AG04449 (cell line): ENCODE data around the gene VAV2.
"Not testable (repeated sequence)": the region's sequence is repeated elsewhere in the genome, so short reads cannot be mapped to it uniquely, and the experiment has no call there.

ENCODE experiments used
- CTCF ChIA-PET: fragments of 350-600 bp; formaldehyde crosslinking; extraction: SDS; loops from one replicate; lab custom pipeline; 2021; ENCODE audit warnings: antibody characterized with exemption; lab: Yijun Ruan, JAX
- POLR2A ChIA-PET: fragments of 400-600, 350-600 bp; formaldehyde crosslinking; extraction: SDS; loops from one replicate; lab custom pipeline; 2020; ENCODE audit warnings: antibody characterized with exemption, inconsistent platforms; lab: Yijun Ruan, JAX
- DNase-seq: peaks from one replicate; pipeline ENCODE4 v3.0.0-alpha.2; 2010; ENCODE audit warnings: low read depth, low spot score
- H3K4me3 ChIP-seq: 2 replicates; pipeline ENCODE4 v1.5.1; 2011; ENCODE audit warnings: low read depth, mild to moderate bottlenecking, control low read depth, low read length
- TF ChIP-seq, protein P1 (sequence below): IDR thresholded peaks from one replicate; pipeline ENCODE4 v1.5.1; 2011; ENCODE audit warnings: mild to moderate bottlenecking, moderate library complexity, low read length, control low read depth, inconsistent platforms; ENCODE audit not compliant: insufficient read depth; ENCODE audit errors: missing control alignments

The VAV2 gene

GRCh38 chr9:133905493-133905892 is 86.6 kb downstream of the VAV2 start:
- no peak for DNase-seq
- H3K4me3 ChIP-seq, result no peak overlapping the region
- TF ChIP-seq, protein P1, sequence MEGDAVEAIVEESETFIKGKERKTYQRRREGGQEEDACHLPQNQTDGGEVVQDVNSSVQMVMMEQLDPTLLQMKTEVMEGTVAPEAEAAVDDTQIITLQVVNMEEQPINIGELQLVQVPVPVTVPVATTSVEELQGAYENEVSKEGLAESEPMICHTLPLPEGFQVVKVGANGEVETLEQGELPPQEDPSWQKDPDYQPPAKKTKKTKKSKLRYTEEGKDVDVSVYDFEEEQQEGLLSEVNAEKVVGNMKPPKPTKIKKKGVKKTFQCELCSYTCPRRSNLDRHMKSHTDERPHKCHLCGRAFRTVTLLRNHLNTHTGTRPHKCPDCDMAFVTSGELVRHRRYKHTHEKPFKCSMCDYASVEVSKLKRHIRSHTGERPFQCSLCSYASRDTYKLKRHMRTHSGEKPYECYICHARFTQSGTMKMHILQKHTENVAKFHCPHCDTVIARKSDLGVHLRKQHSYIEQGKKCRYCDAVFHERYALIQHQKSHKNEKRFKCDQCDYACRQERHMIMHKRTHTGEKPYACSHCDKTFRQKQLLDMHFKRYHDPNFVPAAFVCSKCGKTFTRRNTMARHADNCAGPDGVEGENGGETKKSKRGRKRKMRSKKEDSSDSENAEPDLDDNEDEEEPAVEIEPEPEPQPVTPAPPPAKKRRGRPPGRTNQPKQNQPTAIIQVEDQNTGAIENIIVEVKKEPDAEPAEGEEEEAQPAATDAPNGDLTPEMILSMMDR, result no peak
- ChIA-PET POLR2A (no interaction called here), CTCF (interaction anchor here (0.6 kb wide), 1 partner anchor 88 kb away, joined by 3 read pairs; no protein-coding TSS in a partner anchor)

- TF ChIP-seq, protein P1, result no peak
- POLR2A ChIA-PET, result no interaction called here
- CTCF ChIA-PET, result no interaction called here
- H3K4me3 ChIP-seq, result no peak overlapping the region
- no peak for DNase-seq
These were observed 87.6 kb downstream of the VAV2 start for GRCh38 chr9:133904346-133905090.

- no peak overlapping the region for H3K4me3 ChIP-seq
- TF ChIP-seq, protein P1, result no peak
- ChIA-PET POLR2A (no interaction called here), CTCF (interaction anchor here (1.1 kb wide), 1 partner anchor 8 kb away, joined by 3 read pairs; no protein-coding TSS in a partner anchor)
- no peak for DNase-seq
These were observed 90.8 kb downstream of the VAV2 start for GRCh38 chr9:133901184-133901835.

DNA sequence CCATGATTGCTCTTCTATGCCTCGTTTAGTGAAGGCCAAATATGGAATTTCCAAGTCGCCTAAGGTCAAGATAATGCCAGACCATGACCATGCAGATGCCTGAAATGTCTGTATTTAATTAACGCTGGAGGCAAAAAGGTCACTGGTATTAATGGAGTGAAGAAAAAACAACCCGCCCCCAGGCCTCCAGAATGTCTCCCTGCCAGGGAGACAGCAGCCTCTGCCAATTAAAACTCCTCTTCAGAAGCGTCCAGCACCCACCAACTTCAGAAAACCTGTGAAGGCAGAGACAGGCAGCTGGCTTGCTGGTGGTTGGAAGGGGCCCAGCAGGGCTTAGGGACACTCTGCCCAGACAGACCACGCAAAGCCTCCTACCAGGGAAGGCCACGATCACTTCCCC is 94.4 kb downstream of the VAV2 start:
- no peak for DNase-seq
- ChIA-PET POLR2A (no interaction called here), CTCF (interaction anchor here (0.6 kb wide), 1 partner anchor 70 kb away, joined by 3 read pairs; no protein-coding TSS in a partner anchor)
- TF ChIP-seq, protein P1, result no peak
- H3K4me3 ChIP-seq, result no peak overlapping the region

GRCh38 chr9:133896007-133896406 is 96.1 kb downstream of the VAV2 start:
- DNase-seq, CTCF ChIA-PET, H3K4me3 ChIP-seq: not testable (repeated sequence)
- POLR2A ChIA-PET, result interaction anchor here (0.7 kb wide), 1 partner anchor 14 kb away, joined by 3 read pairs; no protein-coding TSS in a partner anchor

DNA sequence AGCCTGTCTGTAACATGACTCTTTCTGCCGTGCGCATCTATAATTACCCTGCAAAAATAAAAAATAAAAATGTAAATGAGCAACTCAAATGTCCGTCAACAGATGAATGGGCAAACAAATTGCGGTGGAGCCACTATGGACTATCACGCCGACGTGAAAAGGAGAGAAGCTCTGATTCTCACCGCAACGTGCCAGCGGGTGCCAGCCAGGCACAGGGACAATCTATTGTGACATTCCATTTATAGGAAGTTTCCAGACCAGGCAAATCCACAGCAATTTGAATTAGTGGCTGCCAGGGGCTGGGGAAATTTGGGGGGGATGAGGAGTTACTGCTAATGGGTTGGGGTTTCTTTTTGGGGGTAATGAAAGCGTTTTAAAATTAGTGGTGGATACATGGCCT is 96.8 kb downstream of the VAV2 start:
- ChIA-PET POLR2A (interaction anchor here (0.7 kb wide), 1 partner anchor 15 kb away, joined by 3 read pairs; no protein-coding TSS in a partner anchor), CTCF (no interaction called here)
- no peak overlapping the region for H3K4me3 ChIP-seq
- DNase-seq, result no peak
- TF ChIP-seq, protein P1, result no peak
